Suprapubic skin (tissue), 4 donors: ENCODE data around the gene AP3B1.

ENCODE experiments used
- EP300 ChIP-seq: sonication (generic); formaldehyde crosslinking; IDR thresholded peaks from one replicate; pipeline ENCODE4 v1.6.1; 2017; ENCODE audit warnings: antibody characterized with exemption
- POLR2A ChIP-seq, 2 donors: fragments of 450-650 bp; IDR thresholded peaks; one replicate each; pipeline ENCODE4 v1.6.1; 2017; ENCODE audit warnings: antibody characterized with exemption in 2 of 2, mild to moderate bottlenecking in 2 of 2, moderate library complexity in 2 of 2
- POLR2AphosphoS5 ChIP-seq, 3 donors: sonication (generic); formaldehyde crosslinking; IDR thresholded peaks; one replicate each; pipeline ENCODE4 v1.6.1; 2017; ENCODE audit warnings: antibody characterized with exemption in 3 of 3
- TF ChIP-seq, protein P1 (sequence below), 2 donors: fragments of 200-600 bp in 1 of 2; fragments of 450-650 bp in 1 of 2; sonication (generic) in 1 of 2; IDR thresholded peaks; one replicate each; pipeline ENCODE4 v1.5.1; 2016 to 2019; ENCODE audit warnings: antibody characterized with exemption in 2 of 2, mild to moderate bottlenecking in 1 of 2, moderate library complexity in 1 of 2

DNA sequence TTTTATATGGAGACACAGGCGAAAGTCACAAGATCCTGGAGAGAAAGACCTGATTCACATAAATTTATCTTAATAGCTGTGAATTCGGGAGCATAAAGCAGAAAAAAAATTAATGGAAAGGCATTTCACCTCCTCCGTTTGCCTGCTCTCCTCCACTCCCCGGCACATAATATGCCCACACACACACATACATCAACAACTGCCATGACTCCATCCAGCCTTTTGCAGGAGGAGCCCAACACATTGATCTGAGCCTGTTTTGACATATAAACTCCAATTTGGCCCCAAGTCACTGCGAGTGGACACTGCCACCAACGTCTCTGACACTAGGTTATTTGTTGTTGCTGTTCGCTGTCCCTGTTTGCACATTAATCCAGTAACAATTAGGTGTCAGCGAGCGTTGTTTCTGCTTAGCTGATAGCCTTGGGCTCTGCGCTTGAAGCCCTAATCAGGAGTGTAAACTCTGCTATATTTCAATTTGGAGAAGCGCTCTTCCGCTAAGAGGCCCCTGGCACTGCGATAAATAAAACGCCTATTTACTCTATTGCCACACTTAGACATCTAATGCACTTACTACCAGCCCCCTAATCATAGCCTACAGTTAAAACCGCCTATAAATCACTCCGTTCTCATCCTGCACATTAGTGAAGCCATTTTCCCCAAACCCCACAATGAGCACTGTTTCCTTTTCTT is 322.6 kb downstream of the AP3B1 start:
- TF ChIP-seq, protein P1, sequence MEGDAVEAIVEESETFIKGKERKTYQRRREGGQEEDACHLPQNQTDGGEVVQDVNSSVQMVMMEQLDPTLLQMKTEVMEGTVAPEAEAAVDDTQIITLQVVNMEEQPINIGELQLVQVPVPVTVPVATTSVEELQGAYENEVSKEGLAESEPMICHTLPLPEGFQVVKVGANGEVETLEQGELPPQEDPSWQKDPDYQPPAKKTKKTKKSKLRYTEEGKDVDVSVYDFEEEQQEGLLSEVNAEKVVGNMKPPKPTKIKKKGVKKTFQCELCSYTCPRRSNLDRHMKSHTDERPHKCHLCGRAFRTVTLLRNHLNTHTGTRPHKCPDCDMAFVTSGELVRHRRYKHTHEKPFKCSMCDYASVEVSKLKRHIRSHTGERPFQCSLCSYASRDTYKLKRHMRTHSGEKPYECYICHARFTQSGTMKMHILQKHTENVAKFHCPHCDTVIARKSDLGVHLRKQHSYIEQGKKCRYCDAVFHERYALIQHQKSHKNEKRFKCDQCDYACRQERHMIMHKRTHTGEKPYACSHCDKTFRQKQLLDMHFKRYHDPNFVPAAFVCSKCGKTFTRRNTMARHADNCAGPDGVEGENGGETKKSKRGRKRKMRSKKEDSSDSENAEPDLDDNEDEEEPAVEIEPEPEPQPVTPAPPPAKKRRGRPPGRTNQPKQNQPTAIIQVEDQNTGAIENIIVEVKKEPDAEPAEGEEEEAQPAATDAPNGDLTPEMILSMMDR (IDR thresholded peaks at IDR 0.05) = no peak
- no peak for TF ChIP-seq POLR2A (IDR thresholded peaks at IDR 0.05)
- TF ChIP-seq POLR2AphosphoS5 (IDR thresholded peaks at IDR 0.05) = no peak
- TF ChIP-seq EP300 = no peak
